Panc1 (cell line): ENCODE data around the gene GAPDH. TPM values are rescaled to one million over a fixed set of nuclear protein-coding genes. Genes with fewer than 3 reads are reported as not detected.

ENCODE experiments used
- ATAC-seq: fragments of 200-7000 bp; cut with Tn5 transposase; 2 replicates; pipeline ENCODE4 v1.9.1; 2020; ENCODE audit warnings: mild to moderate bottlenecking, moderate library complexity
- BruUV-seq: library from RNA; stranded (reverse); fragments of 400-500 nt; replicated peaks from 2 replicates; lab custom pipeline; 2021; lab: Mats Ljungman, UMichigan
- CTCF ChIA-PET: fragments of 300-600 bp; sonication (Branson Sonifier 250); formaldehyde crosslinking; loops from one replicate; lab custom pipeline; 2022; ENCODE audit warnings: antibody characterized with exemption; lab: Charles Lee
- POLR2A ChIA-PET: fragments of 300-600 bp; sonication (Branson Sonifier 250); formaldehyde crosslinking; loops from one replicate; lab custom pipeline; 2022; ENCODE audit warnings: antibody characterized with exemption; lab: Charles Lee
- DNase-seq: peaks from one replicate; pipeline ENCODE4 v3.0.0-alpha.2; 2010; ENCODE audit warnings: low read depth, low spot score
- H3K27ac ChIP-seq: 2 replicates; pipeline ENCODE4 v1.5.1; 2011; ENCODE audit warnings: mild to moderate bottlenecking, low read length, inconsistent platforms
- H3K27me3 ChIP-seq: fragments of 200-500 bp; sonication (Bioruptor generic); 2 replicates; pipeline ENCODE4 v1.6.0; 2014; ENCODE audit warnings: low read length, inconsistent platforms; ENCODE audit not compliant: control insufficient read depth, insufficient read depth
- H3K36me3 ChIP-seq: fragments of 200-500 bp; sonication (Bioruptor generic); 2 replicates; pipeline ENCODE4 v1.5.1; 2014; ENCODE audit warnings: inconsistent platforms, mild to moderate bottlenecking, low read length, moderate library complexity; ENCODE audit not compliant: control insufficient read depth, insufficient read depth
- H3K4me1 ChIP-seq: 2 replicates; pipeline ENCODE4 v1.5.1; 2011; ENCODE audit warnings: inconsistent platforms, mild to moderate bottlenecking, low read length, moderate library complexity; ENCODE audit not compliant: control insufficient read depth, insufficient read depth
- H3K4me3 ChIP-seq, 2 experiments: 2 replicates each; pipeline ENCODE4 v1.5.1; 2011 to 2012; ENCODE audit warnings: low read depth in 2 of 2, low read length in 2 of 2, mild to moderate bottlenecking in 2 of 2, inconsistent platforms in 1 of 2, moderate library complexity in 1 of 2
- H3K9me3 ChIP-seq: fragments of 200-500 bp; sonication (Bioruptor generic); 2 replicates; pipeline ENCODE4 v1.5.1; 2014; ENCODE audit warnings: low read depth, mild to moderate bottlenecking, inconsistent platforms, low read length, moderate library complexity; ENCODE audit not compliant: control insufficient read depth, insufficient read depth
- CTCF ChIP-seq: fragments of 450-650 bp; IDR thresholded peaks from 2 replicates; pipeline ENCODE4 v1.5.1; 2017; ENCODE audit warnings: mild to moderate bottlenecking
- POLR2AphosphoS5 ChIP-seq: IDR thresholded peaks from 2 replicates; pipeline ENCODE4 v1.6.1; 2012; ENCODE audit warnings: mild to moderate bottlenecking, low read depth, low read length, moderate library complexity
- REST ChIP-seq, 2 experiments: IDR thresholded peaks; 2 replicates each; pipeline ENCODE4 v1.6.1; 2011 to 2012; ENCODE audit warnings: low read depth in 2 of 2, control low read depth in 1 of 2, low read length in 1 of 2, mild to moderate bottlenecking in 1 of 2, moderate library complexity in 1 of 2; ENCODE audit not compliant: insufficient read depth in 1 of 2
- SIN3A ChIP-seq: IDR thresholded peaks from 2 replicates; pipeline ENCODE4 v1.6.1; 2012; ENCODE audit warnings: low read depth, mild to moderate bottlenecking, low read length, moderate library complexity, borderline replicate concordance; ENCODE audit not compliant: insufficient read depth
- TCF7L2 ChIP-seq: IDR thresholded peaks from 2 replicates; pipeline ENCODE4 v1.6.1; 2011; ENCODE audit warnings: mild to moderate bottlenecking, low read depth, low read length, inconsistent platforms
- in situ Hi-C: cut with HindIII; loops from 2 replicates; pipeline ENCODE4 v1.10.0; 2016; ENCODE audit warnings: low sequenced_read_pairs, low pct_unique_long_range_greater_than_20kb
- intact Hi-C: fragments of 100-400 bp; cut with micrococcal nuclease; formaldehyde crosslinking; loops from one replicate; pipeline ENCODE4 v1.10.0; 2022; ENCODE audit not compliant: unreplicated experiment
- total RNA-seq: library from RNA; stranded (reverse); gene quantifications from one replicate; pipeline ENCODE4 v1.2.1, GENCODE V29; 2021; ENCODE audit not compliant: unreplicated experiment

GAPDH gene
- total RNA-seq, 1 experiment from 2014 or later: 2,912 TPM

DNA sequence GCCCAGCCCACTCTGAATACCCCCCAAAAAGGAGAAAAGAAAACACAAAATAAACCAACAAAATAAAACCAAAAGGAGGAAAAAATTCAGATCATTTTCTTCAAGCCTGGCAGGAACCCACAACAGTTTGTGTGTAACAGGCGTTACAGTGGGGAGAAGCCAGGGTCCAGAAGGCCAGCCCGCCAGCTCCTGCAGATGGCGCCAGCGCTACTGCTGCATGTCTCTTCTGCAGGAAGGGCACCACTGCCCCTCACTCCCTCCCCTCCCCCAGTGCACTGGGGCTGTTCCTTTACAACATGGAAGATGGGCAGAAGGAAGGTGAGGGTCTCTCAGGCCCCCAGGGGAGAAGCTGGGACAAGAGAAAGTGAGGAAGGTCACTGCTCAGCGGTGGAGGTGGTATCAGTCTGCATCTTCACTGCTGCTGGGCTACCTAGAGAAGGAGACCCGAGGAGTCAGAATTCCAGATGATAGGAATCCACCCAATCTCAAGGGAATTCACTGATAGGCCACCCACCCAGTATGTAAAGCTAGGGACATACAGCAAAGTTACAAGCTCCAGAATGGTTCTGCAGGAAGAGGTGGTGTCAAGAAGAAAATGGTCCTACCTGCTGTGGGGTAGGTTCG is 36.1 kb downstream of the GAPDH start:
- Histone ChIP-seq H3K36me3 (peaks cover 25% of the 10 kb centered on the region), H3K27ac (no peak overlapping the region), H3K4me1 (peaks cover 11% of the 10 kb centered on the region), H3K9me3 (no peaks in the 10 kb centered on the region), H3K4me3 (no peak overlapping the region), H3K27me3 (no peaks in the 10 kb centered on the region)
- DNase-seq: no peak
- peak; percentile 85 for TF ChIP-seq CTCF
- no peak for TF ChIP-seq POLR2AphosphoS5
- in situ Hi-C loops: no loop called here
- CTCF ChIA-PET: interaction anchor here (1.3 kb wide), 1 partner anchor 266 kb away, joined by 7 read pairs; no protein-coding TSS in a partner anchor
- POLR2A ChIA-PET: interaction anchor here (0.6 kb wide), 1 partner anchor 1216 kb away, joined by 4 read pairs; no protein-coding TSS in a partner anchor
- intact Hi-C loops: no loop called here
- no TSS peak for BruUV-seq
- ATAC-seq: 0 out of 2 replicates have a peak, but pooled peaks have one; percentile 47

GRCh38 chr12:6573001-6573400 is 38.7 kb downstream of the GAPDH start:
- POLR2A ChIA-PET: no interaction called here

More at GRCh38 chr12:6573001-6573400, 38.7 kb downstream of the GAPDH start:
- ATAC-seq: no peak
- Histone ChIP-seq H3K27me3 (no peaks in the 10 kb centered on the region), H3K27ac (no peak overlapping the region), H3K36me3 (peaks cover 21% of the 10 kb centered on the region), H3K4me3 (no peak overlapping the region), H3K4me1 (peaks cover 11% of the 10 kb centered on the region), H3K9me3 (no peaks in the 10 kb centered on the region)
- TF ChIP-seq TCF7L2 (no peak), POLR2AphosphoS5 (no peak), SIN3A (no peak), REST (IDR thresholded peaks at IDR 0.05; ENCODE audit: insufficient read depth in 1 of 2, low read depth in 2 of 2, low read length in 1 of 2) (no peak), CTCF (no peak)
- CTCF ChIA-PET: no interaction called here
- DNase-seq: no peak
- in situ Hi-C loops (no loop called here), intact Hi-C loops (no loop called here)
- no TSS peak for BruUV-seq
